Measurements from ENCODE around the gene JMJD1C. TPM values are rescaled to one million over a fixed set of nuclear protein-coding genes. Genes with fewer than 3 reads are reported as not detected.
A peak's percentile ranks its signal among the peaks of the same experiment; 100 is the strongest.
"Not testable (repeated sequence)": the region's sequence is repeated elsewhere in the genome, so short reads cannot be mapped to it uniquely, and the experiment has no call there.

JMJD1C gene
- total RNA-seq, 1 donor from 2014 or later: 34.6 TPM

DNA sequence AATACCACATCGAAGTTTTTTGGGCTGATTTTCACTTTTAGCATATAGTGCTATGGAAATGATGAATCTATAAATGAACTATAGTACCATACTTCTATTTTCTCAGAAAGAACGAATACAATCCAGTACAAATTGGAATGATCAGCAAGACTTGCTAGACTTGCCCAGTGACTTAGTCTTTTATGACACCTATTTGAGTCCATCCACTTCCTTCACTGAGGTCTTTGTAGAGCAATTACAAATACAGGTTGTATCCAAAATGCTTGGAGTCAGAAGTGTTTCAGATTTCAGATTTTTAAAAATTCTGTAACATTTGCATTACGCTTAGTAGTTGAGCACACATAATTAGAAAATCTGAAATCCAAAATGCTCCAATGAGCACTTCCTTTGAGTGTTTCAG is 228.4 kb downstream of the JMJD1C start:
- Histone ChIP-seq H3K9me3 (replicated peaks) (no peaks in the 10 kb centered on the region), H3K36me3 (no peaks in the 10 kb centered on the region), H3K4me3 (no peak overlapping the region), H3K27ac (replicated peaks) (peak overlapping the region; percentile 68), H3K27me3 (ENCODE audit: low read depth) (no peaks in the 10 kb centered on the region), H3K4me1 (peaks cover 70% of the 10 kb centered on the region)
- intact Hi-C loops (cut with micrococcal nuclease): no loop called here
- TF ChIP-seq, protein P1, sequence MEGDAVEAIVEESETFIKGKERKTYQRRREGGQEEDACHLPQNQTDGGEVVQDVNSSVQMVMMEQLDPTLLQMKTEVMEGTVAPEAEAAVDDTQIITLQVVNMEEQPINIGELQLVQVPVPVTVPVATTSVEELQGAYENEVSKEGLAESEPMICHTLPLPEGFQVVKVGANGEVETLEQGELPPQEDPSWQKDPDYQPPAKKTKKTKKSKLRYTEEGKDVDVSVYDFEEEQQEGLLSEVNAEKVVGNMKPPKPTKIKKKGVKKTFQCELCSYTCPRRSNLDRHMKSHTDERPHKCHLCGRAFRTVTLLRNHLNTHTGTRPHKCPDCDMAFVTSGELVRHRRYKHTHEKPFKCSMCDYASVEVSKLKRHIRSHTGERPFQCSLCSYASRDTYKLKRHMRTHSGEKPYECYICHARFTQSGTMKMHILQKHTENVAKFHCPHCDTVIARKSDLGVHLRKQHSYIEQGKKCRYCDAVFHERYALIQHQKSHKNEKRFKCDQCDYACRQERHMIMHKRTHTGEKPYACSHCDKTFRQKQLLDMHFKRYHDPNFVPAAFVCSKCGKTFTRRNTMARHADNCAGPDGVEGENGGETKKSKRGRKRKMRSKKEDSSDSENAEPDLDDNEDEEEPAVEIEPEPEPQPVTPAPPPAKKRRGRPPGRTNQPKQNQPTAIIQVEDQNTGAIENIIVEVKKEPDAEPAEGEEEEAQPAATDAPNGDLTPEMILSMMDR (IDR thresholded peaks at IDR 0.05; ENCODE audit: borderline replicate concordance): no peak
- DNase-seq: no peak

DNA sequence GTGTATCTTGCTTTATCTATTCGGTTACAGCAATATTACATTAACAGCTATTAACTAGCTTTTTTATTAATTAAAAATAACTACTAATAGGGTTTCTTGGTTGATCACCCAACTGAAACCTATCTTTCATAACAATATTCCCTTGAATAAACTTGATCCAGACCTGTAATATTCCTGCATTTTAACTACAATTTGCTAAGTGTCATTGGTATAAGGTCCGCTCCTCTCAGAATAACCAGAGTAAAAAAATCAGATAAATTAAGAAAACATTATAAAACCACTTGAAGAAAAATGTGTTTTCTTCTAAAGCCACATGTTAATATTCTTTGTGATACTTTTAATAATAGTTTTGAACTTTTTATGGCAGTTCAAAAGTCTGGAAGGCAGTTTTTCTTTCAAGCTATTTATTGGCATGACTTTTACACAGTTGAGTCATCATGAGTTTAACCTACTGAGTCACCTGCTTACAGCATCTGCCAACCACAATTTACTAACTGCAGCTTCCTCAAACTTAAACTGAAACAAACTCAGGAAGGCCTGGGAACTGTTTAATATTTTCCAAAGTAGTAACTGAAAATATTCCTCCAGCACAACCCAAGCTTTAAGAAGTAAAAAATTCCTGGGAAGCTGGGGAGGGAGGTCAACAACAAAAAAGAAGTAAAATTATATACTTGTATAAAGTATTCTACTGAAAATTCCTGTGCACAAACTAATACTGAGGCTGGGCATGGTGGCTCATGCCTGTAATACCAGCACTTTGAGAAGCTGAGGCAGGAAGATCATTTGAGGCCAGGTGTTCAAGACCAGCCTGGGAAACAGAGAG is 229.5 kb downstream of the JMJD1C start:
- no peak for DNase-seq
- Histone ChIP-seq H3K27me3 (ENCODE audit: low read depth) (no peaks in the 10 kb centered on the region), H3K4me1 (peaks cover 68% of the 10 kb centered on the region), H3K4me3 (no peak overlapping the region), H3K36me3 (no peaks in the 10 kb centered on the region), H3K9me3 (replicated peaks) (no peaks in the 10 kb centered on the region), H3K27ac (replicated peaks) (peak overlapping the region; percentile 68)
- TF ChIP-seq, protein P1 (IDR thresholded peaks at IDR 0.05; ENCODE audit: borderline replicate concordance): no peak
- intact Hi-C loops (cut with micrococcal nuclease): no loop called here

DNA sequence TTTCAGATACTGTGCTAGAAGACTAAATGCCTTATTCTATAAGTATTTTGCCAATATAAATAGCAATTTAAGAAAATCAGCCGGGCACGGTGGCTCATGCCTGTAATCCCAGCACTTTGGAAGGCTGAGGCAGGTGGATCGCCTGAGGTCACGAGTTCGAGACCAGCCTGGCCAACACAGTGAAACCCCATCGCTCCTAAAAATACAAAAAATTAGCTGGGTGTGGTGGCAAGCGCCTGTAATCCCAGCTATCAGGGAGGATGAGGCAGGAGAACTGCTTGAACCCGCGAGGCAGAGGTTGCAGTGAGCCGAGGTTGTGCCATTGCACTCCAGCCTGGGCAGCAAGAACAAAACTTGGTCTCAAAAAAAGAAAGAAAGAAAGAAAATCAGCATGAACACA is 230.6 kb downstream of the JMJD1C start:
- H3K27me3 ChIP-seq (ENCODE audit: low read depth); H3K4me3 ChIP-seq; H3K9me3 ChIP-seq (replicated peaks); DNase-seq; H3K36me3 ChIP-seq; intact Hi-C loops (cut with micrococcal nuclease); H3K27ac ChIP-seq (replicated peaks): not testable (repeated sequence)
- peaks cover 56% of the 10 kb centered on the region for H3K4me1 ChIP-seq

DNA sequence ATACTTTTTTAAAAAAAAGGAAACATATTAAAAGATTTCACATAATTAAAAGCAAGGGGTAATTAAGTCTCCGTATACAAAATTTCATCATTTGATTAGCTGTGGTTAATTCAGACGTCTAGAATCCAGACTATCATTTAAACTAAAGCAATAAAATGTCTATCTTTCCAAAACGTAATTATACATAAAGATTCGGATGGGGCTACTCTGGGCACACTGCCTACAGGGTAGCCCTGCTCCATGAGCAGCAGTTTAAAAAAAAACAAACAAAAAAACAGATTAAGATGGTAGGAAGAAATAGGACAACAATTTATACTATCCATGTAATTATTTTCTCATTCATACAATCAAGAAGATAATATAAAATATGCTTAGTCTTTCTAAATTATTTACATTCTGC is 236.6 kb downstream of the JMJD1C start:
- intact Hi-C loops (cut with micrococcal nuclease): no loop called here
- Histone ChIP-seq H3K36me3 (no peaks in the 10 kb centered on the region), H3K4me1 (peaks cover 64% of the 10 kb centered on the region), H3K27ac (replicated peaks) (no peak overlapping the region), H3K27me3 (ENCODE audit: low read depth) (no peaks in the 10 kb centered on the region), H3K9me3 (replicated peaks) (no peaks in the 10 kb centered on the region), H3K4me3 (no peak overlapping the region)
- TF ChIP-seq, protein P1 (IDR thresholded peaks at IDR 0.05; ENCODE audit: borderline replicate concordance): no peak
- no peak for DNase-seq

DNA sequence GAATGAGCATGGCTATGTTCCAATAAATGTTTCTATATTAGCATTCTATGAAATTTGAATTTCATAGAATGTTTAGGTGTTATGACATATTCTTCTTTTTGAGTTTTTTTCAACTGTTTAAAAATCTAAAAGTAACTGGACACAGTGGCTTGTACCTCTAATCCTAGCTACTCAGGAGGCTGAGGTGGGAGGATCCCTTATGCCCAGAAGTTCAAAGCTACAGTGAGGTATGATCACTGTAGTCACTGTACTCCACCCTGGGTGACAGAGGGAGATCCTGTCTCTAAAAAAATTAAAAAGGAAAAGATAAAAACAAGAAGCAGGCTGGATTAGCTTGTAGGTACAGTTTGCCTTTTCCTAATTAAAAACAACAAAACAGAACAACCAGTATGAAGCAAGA is 237.5 kb downstream of the JMJD1C start:
- intact Hi-C loops (cut with micrococcal nuclease): no loop called here
- Histone ChIP-seq H3K4me1 (peaks cover 58% of the 10 kb centered on the region), H3K4me3 (no peak overlapping the region), H3K9me3 (replicated peaks) (no peaks in the 10 kb centered on the region), H3K27ac (replicated peaks) (no peak overlapping the region), H3K27me3 (ENCODE audit: low read depth) (no peaks in the 10 kb centered on the region), H3K36me3 (no peaks in the 10 kb centered on the region)
- TF ChIP-seq, protein P1 (IDR thresholded peaks at IDR 0.05; ENCODE audit: borderline replicate concordance): no peak
- DNase-seq: no peak

DNA sequence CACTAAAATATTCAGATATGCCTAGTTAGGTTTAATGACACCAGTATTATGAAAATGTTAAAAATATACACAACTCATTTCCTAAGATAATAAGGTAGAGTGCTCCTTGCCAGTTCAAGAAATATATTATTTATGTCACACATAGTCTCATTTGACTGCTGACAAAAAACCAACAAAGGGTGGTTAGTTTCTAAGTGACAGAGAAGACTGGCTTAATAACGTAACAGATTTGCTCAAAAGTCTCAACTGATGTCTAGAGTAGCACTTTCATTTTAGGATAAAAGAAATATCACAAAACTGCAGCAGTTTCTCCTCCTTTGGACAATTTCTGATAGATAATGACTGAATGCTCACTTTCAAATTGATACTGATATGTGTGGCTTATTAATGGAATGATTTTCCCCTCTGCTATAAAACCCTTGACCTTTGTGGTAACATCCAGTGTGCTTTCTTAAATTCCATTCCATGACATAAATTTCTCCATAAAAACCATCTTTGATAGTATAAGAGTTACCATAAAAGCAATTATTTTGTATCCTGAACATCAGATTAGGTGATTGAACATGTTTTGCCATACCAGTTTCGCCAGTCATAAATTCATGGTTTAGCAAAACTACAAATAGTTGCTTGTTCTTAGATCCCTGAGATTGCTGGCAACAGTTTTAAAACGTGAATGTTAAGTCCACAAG is 238.4 kb downstream of the JMJD1C start:
- H3K27ac ChIP-seq (replicated peaks): no peak overlapping the region
- peaks cover 53% of the 10 kb centered on the region for H3K4me1 ChIP-seq
- no peaks in the 10 kb centered on the region for H3K27me3 ChIP-seq (ENCODE audit: low read depth)
- TF ChIP-seq, protein P1 (IDR thresholded peaks at IDR 0.05; ENCODE audit: borderline replicate concordance): no peak
- no peak overlapping the region for H3K4me3 ChIP-seq
- no peaks in the 10 kb centered on the region for H3K36me3 ChIP-seq
- no peak for DNase-seq
- no peaks in the 10 kb centered on the region for H3K9me3 ChIP-seq (replicated peaks)
- intact Hi-C loops (cut with micrococcal nuclease): no loop called here
